ENCODE data around the gene MASP2. TPM values are rescaled to one million over a fixed set of nuclear protein-coding genes. Genes with fewer than 3 reads are reported as not detected.

Gene MASP2
- total RNA-seq, 1 donor from 2014 or later, result not detected

DNA sequence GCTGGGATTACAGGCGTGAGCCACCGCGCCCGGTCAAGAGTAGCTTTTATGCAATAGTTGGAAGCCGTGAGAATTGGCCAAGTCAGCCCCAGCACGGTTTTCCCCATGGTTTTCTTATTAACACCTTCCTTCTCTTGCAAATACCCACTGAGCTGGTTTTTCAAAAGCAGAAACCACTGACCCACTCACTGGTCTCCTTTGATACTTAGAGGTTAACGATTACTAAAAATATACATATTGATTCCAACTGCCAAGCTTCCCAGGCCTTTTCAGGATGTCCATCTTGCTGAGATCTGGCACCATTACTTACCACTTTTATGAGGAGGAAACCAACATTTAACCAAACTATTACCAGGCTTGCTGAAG, 60.5 kb downstream of the MASP2 start:
- TF ChIP-seq, protein P1, sequence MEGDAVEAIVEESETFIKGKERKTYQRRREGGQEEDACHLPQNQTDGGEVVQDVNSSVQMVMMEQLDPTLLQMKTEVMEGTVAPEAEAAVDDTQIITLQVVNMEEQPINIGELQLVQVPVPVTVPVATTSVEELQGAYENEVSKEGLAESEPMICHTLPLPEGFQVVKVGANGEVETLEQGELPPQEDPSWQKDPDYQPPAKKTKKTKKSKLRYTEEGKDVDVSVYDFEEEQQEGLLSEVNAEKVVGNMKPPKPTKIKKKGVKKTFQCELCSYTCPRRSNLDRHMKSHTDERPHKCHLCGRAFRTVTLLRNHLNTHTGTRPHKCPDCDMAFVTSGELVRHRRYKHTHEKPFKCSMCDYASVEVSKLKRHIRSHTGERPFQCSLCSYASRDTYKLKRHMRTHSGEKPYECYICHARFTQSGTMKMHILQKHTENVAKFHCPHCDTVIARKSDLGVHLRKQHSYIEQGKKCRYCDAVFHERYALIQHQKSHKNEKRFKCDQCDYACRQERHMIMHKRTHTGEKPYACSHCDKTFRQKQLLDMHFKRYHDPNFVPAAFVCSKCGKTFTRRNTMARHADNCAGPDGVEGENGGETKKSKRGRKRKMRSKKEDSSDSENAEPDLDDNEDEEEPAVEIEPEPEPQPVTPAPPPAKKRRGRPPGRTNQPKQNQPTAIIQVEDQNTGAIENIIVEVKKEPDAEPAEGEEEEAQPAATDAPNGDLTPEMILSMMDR (conservative IDR thresholded peaks at IDR 0.05; ENCODE audit: low read depth, low read length), result no peak
- DNase-seq (ENCODE audit: low read depth), result no peak
- no peak overlapping the region for H3K4me3 ChIP-seq (ENCODE audit: low read depth, low read length)

DNA sequence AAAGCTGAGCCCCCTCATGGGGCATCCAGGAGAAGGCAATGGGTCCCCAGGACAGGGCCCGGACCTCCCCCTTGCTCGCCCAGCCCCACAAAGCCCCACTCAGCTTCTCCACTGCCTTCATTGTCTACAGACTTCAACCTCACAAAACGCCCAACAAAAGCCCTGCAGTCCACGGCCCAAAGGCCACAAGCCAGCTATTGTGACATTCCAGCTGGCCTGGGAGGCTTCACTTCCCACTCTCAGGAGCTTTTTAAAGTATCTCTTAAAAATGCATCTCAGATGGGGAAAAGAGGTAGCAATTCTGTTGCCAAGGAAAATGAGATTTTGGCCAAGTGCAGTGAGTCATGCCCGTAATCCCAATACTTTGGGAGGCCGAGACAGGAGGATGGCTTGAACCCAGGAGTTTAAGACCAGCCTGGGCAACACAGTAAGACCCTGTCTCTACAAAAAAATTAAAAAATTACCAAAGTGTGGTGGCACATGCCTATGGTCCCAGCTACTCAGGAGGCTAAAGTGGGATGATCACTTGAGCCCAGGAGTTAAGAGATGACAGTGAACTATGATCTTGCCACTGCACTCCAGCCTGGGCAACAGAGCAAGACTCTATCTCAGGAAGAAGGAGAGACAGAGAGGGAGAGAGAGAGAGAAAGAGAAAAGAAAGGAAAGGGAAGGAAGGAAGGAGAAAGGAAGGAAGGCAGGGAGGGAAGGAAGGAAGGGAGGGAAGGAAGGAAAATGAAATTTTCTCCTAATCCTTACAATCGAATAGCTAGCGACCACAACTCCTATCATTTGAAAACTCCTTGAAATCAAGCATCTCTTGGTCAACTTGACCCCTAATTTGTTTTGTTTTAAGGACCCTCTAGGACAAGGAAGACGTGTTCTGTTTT, 66.0 kb downstream of the MASP2 start:
- H3K4me3 ChIP-seq (ENCODE audit: low read depth, low read length), result no peak overlapping the region
- TF ChIP-seq, protein P1 (conservative IDR thresholded peaks at IDR 0.05; ENCODE audit: low read depth, low read length), result no peak
- no peak for DNase-seq (ENCODE audit: low read depth)

DNA sequence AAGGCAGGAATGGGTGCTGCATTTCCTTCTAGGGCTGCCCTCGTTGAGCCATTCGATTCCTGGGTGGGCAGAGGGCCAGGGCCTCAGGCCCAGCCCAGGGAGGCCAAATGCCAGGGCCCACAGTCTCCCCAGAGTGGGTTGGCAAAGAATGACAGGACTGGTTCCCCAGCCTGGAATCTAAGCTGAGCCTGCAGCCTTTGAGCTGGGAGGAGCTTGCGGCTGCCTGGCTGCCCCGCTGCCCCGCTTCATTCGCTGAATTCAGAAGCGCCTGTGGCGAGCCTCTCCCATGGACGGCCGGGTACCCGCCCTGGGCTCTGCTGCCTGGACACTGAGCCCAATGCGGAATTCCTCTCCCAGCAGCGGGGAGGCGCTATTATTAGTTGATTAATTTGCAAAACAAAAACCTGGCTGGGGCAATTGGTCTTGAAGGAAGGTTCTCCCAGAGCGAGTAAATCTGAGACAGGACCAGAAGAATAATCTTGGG, 66.9 kb downstream of the MASP2 start:
- TF ChIP-seq, protein P1 (conservative IDR thresholded peaks at IDR 0.05; ENCODE audit: low read depth, low read length), result peak; percentile 57
- peak overlapping the region; percentile 19 for H3K4me3 ChIP-seq (ENCODE audit: low read depth, low read length)
- DNase-seq (ENCODE audit: low read depth), result no peak

DNA sequence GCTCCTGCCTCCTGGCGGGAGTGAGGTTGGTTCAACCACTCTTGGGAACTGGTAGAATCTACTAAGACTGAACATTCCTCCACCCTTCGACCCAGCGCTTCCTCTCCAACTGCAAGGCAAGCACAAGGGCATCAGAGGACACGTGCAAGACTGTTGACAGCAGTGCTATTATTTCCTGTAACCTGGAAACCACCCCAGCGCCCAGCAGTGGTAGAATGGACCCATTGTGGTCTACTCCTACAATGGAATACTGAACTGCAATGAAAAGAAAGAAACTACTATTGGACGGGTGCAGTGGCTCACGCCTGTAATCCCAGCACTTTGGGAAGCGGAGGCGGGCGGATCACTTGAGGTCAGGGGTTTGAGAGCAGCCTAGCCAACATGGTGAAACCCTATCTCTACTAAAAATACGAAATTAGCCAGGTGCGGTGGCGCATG, 67.5 kb downstream of the MASP2 start:
- DNase-seq (ENCODE audit: low read depth), result no peak
- TF ChIP-seq, protein P1 (conservative IDR thresholded peaks at IDR 0.05; ENCODE audit: low read depth, low read length), result no peak

DNA sequence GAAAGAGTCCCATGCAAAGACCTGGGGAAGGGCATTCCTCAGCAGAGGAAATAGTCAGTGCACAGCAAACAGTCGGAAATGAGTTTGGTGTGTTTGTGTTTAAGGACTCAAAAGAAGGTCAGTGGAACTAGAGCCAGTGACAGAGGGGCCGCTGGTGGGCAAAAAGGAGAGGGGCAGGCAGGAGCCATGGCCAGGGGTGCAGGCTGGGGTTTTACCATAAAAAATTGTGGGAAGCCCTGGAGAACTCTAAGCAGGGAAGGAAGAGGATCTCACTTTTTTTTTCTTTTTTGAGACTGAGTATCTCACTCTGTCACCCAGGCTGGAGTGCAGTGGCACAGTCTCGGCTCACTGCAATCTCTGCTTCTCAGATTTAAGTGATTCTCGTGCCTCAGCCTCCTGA, 68.3 kb downstream of the MASP2 start:
- no peak for DNase-seq (ENCODE audit: low read depth)
- TF ChIP-seq, protein P1 (conservative IDR thresholded peaks at IDR 0.05; ENCODE audit: low read depth, low read length), result no peak
- no peak overlapping the region for H3K4me3 ChIP-seq (ENCODE audit: low read depth, low read length)

More for the DNA sequence above, 67.5 kb downstream of the MASP2 start:
- no peak overlapping the region for H3K4me3 ChIP-seq (ENCODE audit: low read depth, low read length)

Other genes with a start within 250 kb of the MASP2 start
- 59.0 and 109 TPM in 2 replicates for gene TARDBP, start 34.6 kb downstream of the MASP2 start, total RNA-seq
- gene SRM, start 12.8 kb upstream of the MASP2 start, total RNA-seq, result 78.0 and 110 TPM in 2 replicates
- 71.9 and 82.1 TPM in 2 replicates for gene EXOSC10, start 52.6 kb upstream of the MASP2 start, total RNA-seq
- not detected in 2 replicates for gene ANGPTL7, start 142.1 kb upstream of the MASP2 start, total RNA-seq
- 30.3 and 34.2 TPM in 2 replicates for gene MTOR, start 215.3 kb upstream of the MASP2 start, total RNA-seq
- 6.2 and 14.6 TPM in 2 replicates for gene UBIAD1, start 226.0 kb upstream of the MASP2 start, total RNA-seq